GM18520 (cell line): ENCODE measurements around the gene ADAMTS10.
"Not testable (repeated sequence)": the region's sequence is repeated elsewhere in the genome, so short reads cannot be mapped to it uniquely, and the experiment has no call there.

Experiments
- ATAC-seq: cut with Tn5 transposase; IDR thresholded peaks from one replicate; pipeline ENCODE4 v1.9.1; 2021; ENCODE audit not compliant: unreplicated experiment

The ADAMTS10 gene

GRCh38 chr19:8566855-8567254 is 43.7 kb downstream of the ADAMTS10 start:
- ATAC-seq = no peak

DNA sequence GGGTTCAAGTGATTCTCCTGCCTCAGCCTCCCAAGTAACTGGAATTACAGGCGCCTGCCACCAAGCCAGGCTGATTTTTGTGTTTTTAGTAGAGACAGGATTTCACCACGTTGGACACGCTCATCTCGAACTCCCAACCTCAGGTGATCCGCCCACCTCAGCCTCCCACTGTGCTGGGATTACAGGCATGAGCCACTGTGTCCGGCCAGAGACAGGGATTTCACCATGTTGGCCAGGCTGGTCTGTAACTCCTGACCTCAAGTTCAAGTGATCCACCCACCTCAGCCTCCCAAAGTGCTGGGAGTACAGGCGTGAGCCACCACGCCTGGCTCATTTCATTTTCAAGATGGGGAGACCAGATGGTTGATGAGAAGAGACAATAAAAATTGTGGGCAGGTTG is 45.6 kb downstream of the ADAMTS10 start:
- not testable (repeated sequence) for ATAC-seq

GRCh38 chr19:8561075-8561764 is 49.3 kb downstream of the ADAMTS10 start:
- ATAC-seq = no peak

DNA sequence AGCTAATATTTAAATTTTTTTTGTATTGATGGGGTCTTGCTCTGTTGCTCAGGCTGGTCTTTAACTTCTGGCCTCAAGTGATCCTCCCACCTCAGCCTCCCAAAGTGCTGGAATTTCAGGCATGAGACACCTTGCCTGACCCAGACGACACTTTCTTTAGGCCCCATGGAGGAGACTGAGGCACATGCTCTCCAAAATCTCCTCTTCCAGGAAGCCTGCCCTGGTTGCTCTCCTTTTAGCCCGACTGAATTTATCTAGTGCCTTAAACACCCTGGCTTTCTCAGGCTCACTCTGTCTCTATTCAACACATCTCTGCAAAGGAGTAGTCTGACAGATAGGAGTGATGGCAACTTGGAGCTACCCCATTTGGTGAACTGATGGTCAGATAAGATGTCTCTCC is 52.2 kb downstream of the ADAMTS10 start:
- no peak for ATAC-seq

DNA sequence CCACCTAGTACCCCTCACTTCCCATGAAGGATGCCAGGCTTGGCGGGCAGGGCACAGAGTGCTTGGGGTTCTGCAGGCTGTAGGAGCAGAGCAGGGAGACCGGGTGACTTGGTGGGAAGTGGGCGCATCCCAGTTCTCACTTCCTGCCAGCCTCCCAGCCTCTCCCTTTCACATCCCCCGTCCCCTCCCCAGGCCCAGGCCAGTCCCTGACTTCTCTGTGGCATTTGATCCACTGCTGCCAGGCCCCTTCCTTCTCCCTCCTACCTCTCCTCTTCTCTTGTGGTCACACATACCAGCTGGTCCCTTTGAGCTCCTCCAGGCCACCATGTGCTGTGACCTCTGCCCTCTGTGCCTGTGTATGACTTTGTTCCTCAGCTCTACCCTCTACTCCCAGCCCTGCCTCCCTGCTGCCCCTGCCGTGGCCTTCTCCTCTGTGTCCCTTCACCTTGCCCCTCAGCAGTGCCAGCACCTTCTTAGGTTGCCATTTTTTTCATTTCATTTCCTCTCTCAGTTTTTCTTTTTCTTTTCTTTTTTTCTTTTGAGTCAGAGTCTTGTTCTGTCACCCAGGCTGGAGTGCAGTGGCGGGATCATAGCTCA is 52.8 kb downstream of the ADAMTS10 start:
- ATAC-seq = no peak

DNA sequence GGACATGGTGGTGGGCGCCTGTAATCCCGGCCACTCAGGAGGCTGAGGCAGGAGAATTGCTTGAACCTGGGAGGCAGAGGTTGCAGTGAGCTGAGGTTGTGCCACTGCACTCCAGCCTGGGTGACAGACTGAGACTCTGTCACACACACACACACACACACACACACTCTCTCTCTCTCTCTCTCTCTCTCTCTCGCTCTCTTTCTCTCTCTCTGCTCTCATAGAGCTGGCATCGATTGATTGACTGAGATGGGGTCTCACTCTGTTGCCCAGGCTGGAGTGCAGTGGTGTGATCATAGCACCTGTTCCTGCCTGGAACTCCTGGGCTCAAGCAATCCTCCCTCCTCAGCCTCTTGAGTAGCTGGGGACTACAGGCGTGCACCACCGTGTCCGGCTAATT is 56.8 kb downstream of the ADAMTS10 start:
- ATAC-seq = not testable (repeated sequence)

GRCh38 chr19:8552810-8553209 is 57.7 kb downstream of the ADAMTS10 start:
- no peak for ATAC-seq

DNA sequence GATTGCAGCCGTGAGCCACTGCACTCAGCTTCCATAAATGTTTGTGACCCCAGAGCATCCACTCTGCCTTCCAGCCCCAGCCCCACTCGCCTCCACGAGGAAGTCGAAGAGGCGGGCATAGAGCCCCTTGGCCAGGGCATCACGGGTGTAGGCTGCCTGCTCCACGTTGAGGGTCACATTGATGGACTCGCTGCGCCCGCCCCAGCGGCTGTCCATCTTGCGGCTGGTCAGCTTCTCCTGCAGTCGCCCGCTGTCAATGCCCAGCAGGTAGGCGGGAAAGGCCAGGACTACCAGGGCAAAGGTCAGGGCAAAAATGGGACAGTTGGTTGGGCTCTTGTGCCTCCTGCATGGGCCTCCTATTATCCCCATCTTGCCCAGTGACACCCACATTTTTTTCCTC is 60.4 kb downstream of the ADAMTS10 start:
- ATAC-seq = no peak

DNA sequence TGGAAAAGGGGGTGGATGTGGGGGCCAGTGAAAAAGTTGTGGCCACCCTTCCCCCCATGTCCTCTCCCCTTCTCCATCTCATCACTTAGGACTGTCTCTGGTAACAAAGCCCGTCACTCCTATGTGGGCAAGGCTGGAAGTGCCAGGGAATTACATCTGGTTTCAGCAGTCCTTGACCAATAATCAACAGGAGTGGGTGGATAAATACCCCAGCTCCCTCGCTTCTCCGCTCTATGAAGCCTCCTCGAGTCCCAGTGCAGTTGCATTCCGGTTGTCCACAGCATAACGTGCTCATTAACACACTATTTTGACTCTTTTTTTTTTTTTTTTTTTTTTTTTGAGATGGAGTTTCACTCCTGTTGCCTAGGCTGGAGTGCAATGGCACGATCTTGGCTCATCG is 64.8 kb downstream of the ADAMTS10 start:
- no peak for ATAC-seq

- ATAC-seq = no peak
Measured at GRCh38 chr19:8544168-8544567, 66.3 kb downstream of the ADAMTS10 start.

- ATAC-seq = no peak
Measured at GRCh38 chr19:8539621-8540149, 70.8 kb downstream of the ADAMTS10 start.

- no peak for ATAC-seq
Measured at GRCh38 chr19:8537099-8537498, 73.4 kb downstream of the ADAMTS10 start.

- no peak for ATAC-seq
Measured at GRCh38 chr19:8536282-8536681, 74.2 kb downstream of the ADAMTS10 start.

DNA sequence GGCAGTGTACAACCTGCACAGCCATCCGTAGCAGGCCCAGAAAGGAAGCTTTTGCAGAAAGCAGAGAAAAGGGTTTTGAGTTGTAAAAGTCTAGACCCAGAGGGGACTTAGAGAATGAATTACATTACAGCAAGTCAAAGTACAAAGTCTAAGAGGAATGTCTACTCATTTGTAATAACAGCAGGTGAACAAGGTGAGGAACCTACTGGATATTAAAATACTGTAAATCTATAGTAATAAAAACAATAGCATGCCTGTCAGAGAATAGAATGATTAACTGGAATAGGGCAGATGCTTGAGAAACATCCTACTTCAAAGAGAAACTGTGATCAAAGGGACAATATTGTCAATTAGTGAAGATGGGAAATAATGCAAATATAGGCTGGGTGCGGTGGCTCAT is 78.3 kb downstream of the ADAMTS10 start:
- ATAC-seq = no peak

GRCh38 chr19:8531470-8531869 is 79.0 kb downstream of the ADAMTS10 start:
- no peak for ATAC-seq
